CD14-positive monocyte (primary cell): ENCODE results near the gene SLC22A13. TPM values are rescaled to one million over a fixed set of nuclear protein-coding genes. Genes with fewer than 3 reads are reported as not detected.

Experiments used
- DNase-seq, 3 donors: peaks; one replicate each; pipeline ENCODE4 v3.0.0-alpha.2; 2011 to 2022
- H2AFZ ChIP-seq: 2 replicates; pipeline ENCODE4 v1.6.0; 2012; ENCODE audit warnings: mild to moderate bottlenecking, low read depth, low read length, inconsistent platforms; ENCODE audit not compliant: insufficient read depth, poor library complexity, severe bottlenecking
- H3K27ac ChIP-seq, 2 donors: 1 replicate in 1 of 2; 2 replicates in 1 of 2; pipeline ENCODE4 v1.5.1; 2012 to 2013; ENCODE audit warnings: low read length in 2 of 2, control low read depth in 1 of 2, inconsistent platforms in 1 of 2, low read depth in 1 of 2, mild to moderate bottlenecking in 1 of 2
- H3K27me3 ChIP-seq, 2 donors: one replicate each; pipeline versions ENCODE4 v1.6.0 to v1.6.1; 2011 to 2013; ENCODE audit warnings: low read length in 2 of 2; ENCODE audit not compliant: control insufficient read depth in 2 of 2, insufficient read depth in 2 of 2
- H3K36me3 ChIP-seq, 2 donors: replicated peaks in 1 of 2; 1 replicate in 1 of 2; 2 replicates in 1 of 2; pipeline versions ENCODE4 v1.5.1 to v1.6.1; 2012 to 2013; ENCODE audit warnings: low read length in 2 of 2, control low read depth in 1 of 2, inconsistent platforms in 1 of 2, mild to moderate bottlenecking in 1 of 2; ENCODE audit not compliant: insufficient read depth in 2 of 2, control insufficient read depth in 1 of 2
- H3K4me1 ChIP-seq, 2 donors: 1 replicate in 1 of 2; 2 replicates in 1 of 2; pipeline versions ENCODE4 v1.5.1 to v1.6.1; 2012 to 2013; ENCODE audit warnings: low read length in 2 of 2, control low read depth in 1 of 2, inconsistent platforms in 1 of 2, mild to moderate bottlenecking in 1 of 2, moderate library complexity in 1 of 2; ENCODE audit not compliant: insufficient read depth in 2 of 2, control insufficient read depth in 1 of 2
- H3K4me2 ChIP-seq: replicated peaks from 2 replicates; pipeline ENCODE3; 2012; ENCODE audit warnings: low read length, moderate library complexity, mild to moderate bottlenecking; ENCODE audit not compliant: poor library complexity, severe bottlenecking; ENCODE audit errors: extremely low read depth
- H3K4me3 ChIP-seq, 3 experiments: fragments of 200-600 bp in 1 of 3; sonication (generic) in 1 of 3; replicated peaks in 1 of 3; 1 replicate in 2 of 3; 2 replicates in 1 of 3; pipeline ENCODE4 v1.5.1; 2011 to 2013; ENCODE audit warnings: low read length in 3 of 3, mild to moderate bottlenecking in 3 of 3, control low read depth in 2 of 3, low read depth in 2 of 3, inconsistent platforms in 1 of 3, moderate library complexity in 1 of 3
- H3K79me2 ChIP-seq: 2 replicates; pipeline ENCODE4 v1.6.0; 2012; ENCODE audit warnings: mild to moderate bottlenecking, control low read depth, inconsistent platforms, low read length, moderate library complexity; ENCODE audit not compliant: insufficient read depth
- H3K9ac ChIP-seq: 2 replicates; pipeline ENCODE4 v1.6.0; 2017; ENCODE audit warnings: low read length, mild to moderate bottlenecking; ENCODE audit not compliant: insufficient read depth, poor library complexity, severe bottlenecking
- H3K9me3 ChIP-seq, 2 donors: replicated peaks in 1 of 2; 1 replicate in 1 of 2; 2 replicates in 1 of 2; pipeline versions ENCODE4 v1.5.1 to v1.6.1; 2012 to 2013; ENCODE audit warnings: low read length in 2 of 2, control low read depth in 1 of 2; ENCODE audit not compliant: control insufficient read depth in 1 of 2, insufficient read depth in 1 of 2
- H4K20me1 ChIP-seq: 2 replicates; pipeline ENCODE4 v1.6.0; 2012; ENCODE audit warnings: mild to moderate bottlenecking, low read length, control low read depth, moderate library complexity; ENCODE audit not compliant: insufficient read depth
- H3K27ac Mint-ChIP-seq, 7 donors: one replicate each; pipeline ENCODE4 v1.8.0; 2020; ENCODE audit warnings: mild to moderate bottlenecking in 7 of 7, mixed read lengths in 7 of 7, moderate library complexity in 6 of 7, inconsistent platforms in 2 of 7
- H3K27me3 Mint-ChIP-seq, 3 donors: one replicate each; pipeline ENCODE4 v1.8.0; 2021 to 2022; ENCODE audit warnings: low read depth in 3 of 3, mild to moderate bottlenecking in 3 of 3, mixed read lengths in 3 of 3, moderate library complexity in 3 of 3, inconsistent platforms in 1 of 3
- H3K36me3 Mint-ChIP-seq, 2 donors: one replicate each; pipeline ENCODE4 v1.8.0; 2020; ENCODE audit warnings: mixed read lengths in 2 of 2, inconsistent platforms in 1 of 2, mild to moderate bottlenecking in 1 of 2
- H3K4me1 Mint-ChIP-seq: one replicate; pipeline ENCODE4 v1.8.0; 2020; ENCODE audit warnings: mild to moderate bottlenecking, mixed read lengths
- H3K4me3 Mint-ChIP-seq, 2 donors: one replicate each; pipeline ENCODE4 v1.8.0; 2020; ENCODE audit warnings: mild to moderate bottlenecking in 2 of 2, mixed read lengths in 2 of 2, moderate library complexity in 1 of 2
- H3K9me3 Mint-ChIP-seq, 7 donors: one replicate each; pipeline ENCODE4 v1.8.0; 2020 to 2022; ENCODE audit warnings: mixed read lengths in 7 of 7, mild to moderate bottlenecking in 6 of 7, moderate library complexity in 6 of 7, inconsistent platforms in 2 of 7
- CTCF ChIP-seq: fragments of 200-600 bp; IDR thresholded peaks from one replicate; pipeline ENCODE4 v1.8.0; 2022; ENCODE audit warnings: antibody characterized with exemption, mild to moderate bottlenecking
- WGBS: methylation state at CpG from one replicate; pipeline ENCODE4 v1.1.5; 2013; ENCODE audit warnings: missing lambda C conversion rate; ENCODE audit not compliant: insufficient coverage; 5-methylcytosine and 5-hydroxymethylcytosine counted together
- intact Hi-C, 2 donors: fragments of 100-400 bp; cut with micrococcal nuclease; formaldehyde crosslinking; loops; one replicate each; pipeline versions ENCODE4 v1.15.0 to v1.15.1; 2023
- polyA plus RNA-seq, 3 donors: library from polyadenylated mRNA; depleted of rRNA in 1 of 3; unstranded in 2 of 3; stranded (reverse) in 1 of 3; fragments of 300-500 nt in 2 of 3; fragments of >200 nt in 1 of 3; fragmentation: Illumina TruSeq in 2 of 3; gene quantifications; 1 replicate in 2 of 3; 2 replicates in 1 of 3; pipeline ENCODE4 v1.2.3, GENCODE V29; 2012 to 2021

The SLC22A13 gene
- polyA plus RNA-seq, 3 donors: 0.19 TPM; not detected in 2

- Mint-ChIP-seq H3K27me3 (peaks cover 0 to 4% (median 2%) of the 10 kb centered on the region in 3 donors), H3K36me3 (no peaks in the 10 kb centered on the region), H3K9me3 (peaks cover 0 to 6% (median 4%) of the 10 kb centered on the region in 7 donors), H3K27ac (no peak overlapping the region), H3K4me1 (peaks cover 30% of the 10 kb centered on the region), H3K4me3 (no peak overlapping the region)
- Histone ChIP-seq H3K27ac (no peak overlapping the region), H3K4me1 (peaks cover 20 to 32% of the 10 kb centered on the region in 2 donors), H3K4me2 (no peak overlapping the region), H3K36me3 (no peaks in the 10 kb centered on the region), H3K27me3 (no peaks in the 10 kb centered on the region), H3K9ac (no peak overlapping the region), H3K4me3 (no peak overlapping the region), H3K79me2 (no peaks in the 10 kb centered on the region), H4K20me1 (no peaks in the 10 kb centered on the region), H2AFZ (no peak overlapping the region), H3K9me3 (no peaks in the 10 kb centered on the region)
- 92% methylated on average over 8 of the region's 9 CpGs for WGBS
- intact Hi-C loops: no loop called here
- no peak for DNase-seq
- TF ChIP-seq CTCF: no peak
Measured at GRCh38 chr3:38308456-38308855, 42.8 kb downstream of the SLC22A13 start.

DNA sequence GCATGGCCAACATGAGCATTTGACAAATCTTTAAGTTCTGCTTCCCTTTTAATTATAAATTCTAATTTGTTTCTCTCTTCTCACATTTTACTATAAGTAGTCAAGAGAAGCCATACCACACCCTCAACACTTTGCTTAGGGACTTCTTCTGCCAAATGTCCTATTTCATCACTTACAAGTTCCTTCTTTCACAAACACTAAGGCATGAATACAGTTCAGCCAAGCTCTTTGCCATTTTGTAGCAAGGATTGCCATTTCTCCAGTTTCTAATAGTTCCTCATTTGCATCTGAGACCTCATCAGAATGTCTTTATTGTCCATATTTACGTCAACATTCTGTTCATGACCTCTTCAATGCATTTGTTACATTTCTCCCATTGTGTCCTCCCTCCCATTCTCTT is 45.9 kb downstream of the SLC22A13 start:
- Histone ChIP-seq H3K27ac (peak overlapping the region in 1 of 2 donors; percentile 59), H2AFZ (no peak overlapping the region), H3K4me3 (peak overlapping the region in 1 of 3 experiments; percentile 13), H3K4me1 (peaks cover 29 to 46% of the 10 kb centered on the region in 2 donors), H3K9me3 (no peaks in the 10 kb centered on the region), H3K4me2 (no peak overlapping the region), H3K79me2 (no peaks in the 10 kb centered on the region), H3K27me3 (no peaks in the 10 kb centered on the region), H3K9ac (no peak overlapping the region), H4K20me1 (no peaks in the 10 kb centered on the region), H3K36me3 (no peaks in the 10 kb centered on the region)
- Mint-ChIP-seq H3K4me1 (peaks cover 39% of the 10 kb centered on the region), H3K27me3 (peaks cover 0 to 3% (median 1%) of the 10 kb centered on the region in 3 donors), H3K9me3 (peaks cover 0 to 3% (median 0%) of the 10 kb centered on the region in 7 donors), H3K27ac (peak overlapping the region in 6 of 7 donors; percentile 64 to 78 (median 70)), H3K36me3 (no peaks in the 10 kb centered on the region), H3K4me3 (no peak overlapping the region)
- DNase-seq: peak; percentile 57 to 73 (median 68)
- intact Hi-C loops: no loop called here
- TF ChIP-seq CTCF: no peak
- WGBS: 57% methylated on average over 1 of the region's 1 CpG
